GM19468 (cell line): ENCODE data around the gene FBXL4.
"Not testable (repeated sequence)": the region's sequence is repeated elsewhere in the genome, so short reads cannot be mapped to it uniquely, and the experiment has no call there.

Experiments used
- ATAC-seq: cut with Tn5 transposase; IDR thresholded peaks from one replicate; pipeline ENCODE4 v1.9.1; 2021; ENCODE audit warnings: mild to moderate bottlenecking, moderate library complexity, moderate number of reproducible peaks; ENCODE audit not compliant: unreplicated experiment; ENCODE audit errors: extremely low read depth

Gene FBXL4

DNA sequence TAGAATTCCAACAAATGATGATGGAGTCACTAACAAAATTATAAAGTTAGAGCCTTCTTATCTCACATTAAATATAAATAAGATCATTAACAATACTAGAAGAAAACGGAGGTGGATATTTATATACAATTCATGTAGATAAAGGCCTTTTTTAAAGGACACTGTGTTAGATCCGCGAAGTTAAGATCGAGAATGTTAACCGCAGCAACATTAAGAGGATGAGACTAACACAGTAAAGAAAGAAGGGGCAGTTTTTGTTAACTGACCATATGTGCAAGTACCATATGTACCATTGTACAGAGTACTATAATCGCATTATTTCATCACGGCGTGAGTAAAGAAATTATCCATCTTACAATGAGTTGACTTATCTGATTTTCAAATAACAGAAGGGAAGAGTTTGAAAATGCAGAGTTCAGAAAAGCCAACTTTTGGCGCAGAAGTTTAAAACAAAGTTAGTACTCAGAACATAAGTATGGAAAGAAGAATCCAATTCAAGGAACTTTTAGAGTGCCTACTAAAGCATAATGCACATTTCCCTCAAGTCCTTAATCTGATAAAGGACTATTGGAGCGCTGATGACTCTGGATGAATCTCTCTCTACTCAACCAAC lies 1.4 kb downstream of the FBXL4 start:
- no peak for ATAC-seq

- ATAC-seq, result no peak
Observed at GRCh38 chr6:98945311-98946115, 2.2 kb downstream of the FBXL4 start.

- ATAC-seq, result no peak
Observed at GRCh38 chr6:98944598-98945081, 3.1 kb downstream of the FBXL4 start.

GRCh38 chr6:98944168-98944567 lies 3.6 kb downstream of the FBXL4 start:
- ATAC-seq, result no peak

- no peak for ATAC-seq
Observed at GRCh38 chr6:98942263-98942803, 5.4 kb downstream of the FBXL4 start.

GRCh38 chr6:98941319-98941718 lies 6.4 kb downstream of the FBXL4 start:
- ATAC-seq, result no peak

GRCh38 chr6:98937351-98937750 lies 10.4 kb downstream of the FBXL4 start:
- ATAC-seq, result no peak

DNA sequence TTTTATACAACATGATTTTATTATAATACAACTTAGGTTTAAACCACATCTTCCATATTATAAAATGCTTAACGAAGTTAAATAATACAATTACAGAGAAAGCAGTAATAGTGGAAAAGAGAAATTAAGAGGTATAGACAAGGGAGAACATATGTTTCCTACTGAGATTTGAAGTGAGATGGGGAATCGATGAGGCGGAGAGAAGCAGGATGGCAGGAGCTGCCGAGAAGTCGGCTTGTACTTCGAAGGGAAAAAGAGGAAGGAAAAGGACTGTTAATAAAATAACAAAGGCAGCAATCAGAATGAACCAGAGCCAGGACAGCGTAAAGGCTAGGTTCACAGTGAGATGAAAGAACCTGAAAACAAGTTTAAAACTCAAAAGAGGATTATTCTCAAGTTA lies 15.4 kb downstream of the FBXL4 start:
- no peak for ATAC-seq

DNA sequence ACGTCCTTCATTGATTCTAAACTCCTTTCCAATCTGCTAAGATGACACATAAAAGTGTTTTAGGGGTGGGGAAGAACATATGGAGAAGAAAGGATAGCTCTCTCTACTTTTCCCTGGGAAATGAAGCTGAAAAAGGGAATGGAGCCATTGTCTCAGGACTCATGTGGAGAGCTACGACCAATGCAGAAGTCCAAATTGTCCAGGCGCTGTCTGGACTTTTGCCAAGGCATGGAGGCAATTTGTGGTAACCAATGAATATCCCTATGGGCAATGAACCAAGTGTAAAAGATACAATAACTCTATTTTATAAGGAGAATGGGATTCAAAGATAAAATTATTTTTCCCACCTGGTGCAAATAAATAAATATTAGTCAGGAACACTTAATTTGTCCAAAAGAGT lies 16.1 kb downstream of the FBXL4 start:
- no peak for ATAC-seq

GRCh38 chr6:98929498-98930060 lies 18.2 kb downstream of the FBXL4 start:
- ATAC-seq, result no peak

GRCh38 chr6:98928688-98929087 lies 19.1 kb downstream of the FBXL4 start:
- ATAC-seq, result no peak

GRCh38 chr6:98927534-98927933 lies 20.2 kb downstream of the FBXL4 start:
- ATAC-seq, result no peak

DNA sequence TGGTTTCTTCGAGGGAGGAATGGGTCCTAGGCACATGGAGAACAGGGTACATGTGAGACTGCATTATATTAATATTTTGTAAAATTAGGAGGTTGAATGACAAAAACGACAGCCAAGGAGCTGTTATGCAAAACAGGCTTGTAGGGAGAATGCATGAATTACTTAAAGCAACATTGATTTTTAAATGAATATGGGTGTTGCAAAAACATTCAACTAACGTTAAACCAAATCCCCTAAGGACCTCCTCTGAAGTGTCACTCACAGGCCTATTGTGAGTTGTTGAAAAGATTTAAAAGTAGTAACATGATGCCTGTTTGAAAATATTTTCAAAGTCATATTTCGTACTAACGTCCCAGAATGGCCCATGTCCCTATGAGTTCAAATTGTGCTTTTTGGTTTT lies 21.9 kb downstream of the FBXL4 start:
- ATAC-seq, result no peak

DNA sequence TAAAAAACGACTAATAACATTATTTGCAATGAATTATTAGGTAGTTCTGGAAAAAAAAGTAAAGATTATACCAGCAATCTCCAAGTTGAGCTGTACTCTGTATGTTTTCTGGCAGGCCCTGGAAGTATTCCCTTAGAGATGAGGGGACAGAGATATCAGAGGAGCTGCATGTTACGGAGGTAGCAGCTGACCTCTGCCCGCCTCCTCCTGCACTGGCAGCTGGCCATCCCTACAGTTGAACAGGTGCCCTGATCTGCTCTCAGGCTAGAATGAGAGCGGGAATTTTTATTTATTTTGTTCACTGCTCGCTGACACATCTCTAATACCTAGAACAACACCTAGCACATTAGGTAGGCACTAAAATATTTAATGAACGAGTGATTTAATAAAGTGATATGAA lies 23.1 kb downstream of the FBXL4 start:
- no peak for ATAC-seq

DNA sequence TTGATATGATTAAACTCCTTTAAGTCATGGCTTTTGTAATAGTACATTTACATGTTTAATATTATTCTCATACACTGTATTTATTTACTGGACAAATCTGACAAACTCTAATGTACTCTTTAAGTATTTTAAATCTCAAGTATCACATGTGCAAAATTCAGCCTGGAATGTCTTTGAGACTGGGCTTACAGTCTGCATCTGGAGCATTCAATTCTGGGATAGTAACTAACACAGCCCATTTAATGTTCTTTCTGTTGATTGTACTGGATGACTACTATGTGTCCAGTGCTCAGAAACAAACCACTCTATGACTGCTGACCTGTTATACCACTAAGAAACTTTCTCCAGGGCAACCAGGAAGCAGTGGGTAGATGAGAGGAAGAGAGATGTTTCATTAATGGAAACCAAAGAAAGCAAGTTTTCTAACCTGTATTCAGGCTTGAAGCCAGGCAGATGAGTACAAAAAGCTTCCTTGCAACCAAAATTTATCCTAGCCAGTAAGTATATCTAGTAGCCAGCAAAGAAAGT lies 26.8 kb downstream of the FBXL4 start:
- peak; percentile 74 for ATAC-seq

DNA sequence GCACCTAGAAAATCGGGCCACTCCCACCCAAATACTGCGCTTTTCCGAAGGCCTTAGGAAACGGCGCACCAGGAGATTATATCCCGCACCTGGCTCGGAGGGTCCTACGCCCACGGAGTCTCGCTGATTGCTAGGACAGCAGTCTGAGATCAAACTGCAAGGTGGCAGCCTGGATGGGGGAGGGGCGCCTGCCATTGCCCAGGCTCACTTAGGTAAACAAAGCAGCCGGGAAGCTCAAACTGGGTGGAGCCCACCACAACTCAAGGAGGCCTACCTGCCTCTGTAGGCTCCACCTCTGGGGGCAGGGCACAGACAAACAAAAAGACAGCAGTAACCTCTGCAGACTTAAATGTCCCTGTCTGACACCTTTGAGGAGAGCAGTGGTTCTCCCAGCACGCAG lies 36.8 kb downstream of the FBXL4 start:
- not testable (repeated sequence) for ATAC-seq

- no peak for ATAC-seq
Observed at GRCh38 chr6:98909236-98909635, 38.5 kb downstream of the FBXL4 start.

GRCh38 chr6:98906342-98906741 lies 41.4 kb downstream of the FBXL4 start:
- not testable (repeated sequence) for ATAC-seq

DNA sequence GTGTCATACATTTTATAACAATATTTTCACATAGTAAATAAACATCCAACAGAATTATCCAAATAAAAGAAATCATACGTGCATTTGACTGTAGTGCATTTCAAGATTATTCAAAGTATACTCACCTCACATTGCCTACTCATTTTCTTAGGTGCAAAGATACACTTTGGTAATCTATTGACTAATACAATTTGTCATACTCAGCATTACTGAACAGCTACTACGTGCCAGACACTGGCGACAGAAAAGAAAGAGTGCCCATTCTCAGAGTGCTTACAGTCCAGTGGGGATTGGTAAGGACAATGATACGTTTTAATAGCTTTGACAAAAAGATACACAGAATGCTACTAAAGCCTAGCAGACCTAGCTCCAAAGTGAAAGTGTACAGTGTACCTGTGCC lies 42.0 kb downstream of the FBXL4 start:
- no peak for ATAC-seq

DNA sequence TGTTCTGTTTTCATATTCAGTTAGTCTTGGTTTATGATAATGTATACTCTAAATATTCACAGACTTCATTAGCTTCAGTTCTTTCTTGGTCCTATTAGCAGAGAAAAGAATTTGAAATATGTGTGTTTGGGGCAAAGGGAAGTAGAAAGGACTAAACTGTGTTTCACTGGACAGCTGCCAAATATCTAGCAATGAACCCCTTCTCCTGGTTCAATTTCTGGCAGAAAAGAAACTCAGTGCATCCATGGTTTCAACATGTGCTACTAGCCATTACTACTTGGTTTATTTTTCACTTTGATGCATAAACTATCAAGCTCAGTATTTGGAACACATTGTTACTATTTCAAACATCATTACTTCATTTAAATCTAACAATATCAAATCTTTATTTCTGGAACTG lies 43.6 kb downstream of the FBXL4 start:
- no peak for ATAC-seq

DNA sequence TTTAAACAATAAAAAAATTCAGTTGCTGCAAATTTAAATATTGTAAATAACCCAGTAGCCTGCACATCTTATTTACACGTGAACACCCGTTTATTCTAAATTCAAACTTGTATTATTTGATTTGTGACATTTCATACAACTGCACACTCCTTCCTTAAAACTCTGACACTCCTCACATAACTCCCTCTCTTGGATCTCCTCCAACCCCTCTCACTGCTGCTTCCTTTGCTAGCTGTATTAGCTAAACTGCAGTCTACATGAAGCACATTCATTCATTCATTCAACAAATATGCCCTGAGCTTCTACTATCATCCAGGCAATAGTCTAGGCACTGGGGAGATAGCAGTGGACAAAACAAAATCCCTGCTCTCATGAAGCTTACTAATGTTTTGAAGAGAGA lies 47.0 kb downstream of the FBXL4 start:
- ATAC-seq, result no peak
